RKO (cell line): ENCODE data around the gene CFD.
"Not testable (repeated sequence)": the region's sequence is repeated elsewhere in the genome, so short reads cannot be mapped to it uniquely, and the experiment has no call there.

Experiments used
- DNase-seq: peaks from one replicate; pipeline ENCODE4 v3.0.0-alpha.2; 2016; ENCODE audit warnings: low spot score

CFD gene

DNA sequence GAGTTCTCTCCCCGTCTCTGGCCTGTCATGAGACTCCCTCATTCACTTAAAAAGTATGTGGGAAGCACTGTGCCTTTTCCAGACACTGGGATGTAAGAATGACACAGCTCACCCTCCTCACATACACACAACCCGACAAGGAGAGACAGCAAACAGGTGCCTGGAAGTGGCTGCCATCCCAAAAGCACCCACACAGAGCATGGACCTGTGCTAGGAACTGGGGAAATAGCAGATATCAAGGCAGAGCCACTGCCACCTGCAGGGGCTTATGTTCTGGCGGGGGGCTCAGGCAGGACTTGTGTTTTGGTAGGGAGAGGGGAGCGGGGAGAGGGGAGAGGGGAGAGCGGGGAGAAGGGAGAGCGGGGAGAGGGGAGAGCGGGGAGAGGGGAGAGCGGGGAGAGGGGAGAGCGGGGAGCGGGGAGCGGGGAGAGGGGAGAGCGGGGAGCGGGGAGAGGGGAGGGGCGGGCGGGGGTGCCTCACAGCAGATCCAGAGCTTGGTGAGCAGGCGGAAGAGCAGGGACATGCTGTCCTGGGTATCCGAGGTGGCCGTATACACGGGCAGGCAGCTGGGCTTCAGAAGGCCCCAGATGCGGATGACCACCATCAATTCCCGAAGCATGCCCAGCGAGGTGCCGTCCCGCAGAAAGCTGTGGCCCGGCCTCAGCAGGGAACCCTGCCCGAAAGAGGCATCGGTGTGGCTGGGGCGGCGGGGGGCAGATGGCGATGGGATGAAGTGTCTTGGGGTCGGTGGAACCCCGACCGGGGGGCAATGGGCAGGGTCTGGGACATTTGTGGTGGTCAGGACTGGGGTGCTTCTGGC is 12.2 kb downstream of the CFD start:
- no peak for DNase-seq

DNA sequence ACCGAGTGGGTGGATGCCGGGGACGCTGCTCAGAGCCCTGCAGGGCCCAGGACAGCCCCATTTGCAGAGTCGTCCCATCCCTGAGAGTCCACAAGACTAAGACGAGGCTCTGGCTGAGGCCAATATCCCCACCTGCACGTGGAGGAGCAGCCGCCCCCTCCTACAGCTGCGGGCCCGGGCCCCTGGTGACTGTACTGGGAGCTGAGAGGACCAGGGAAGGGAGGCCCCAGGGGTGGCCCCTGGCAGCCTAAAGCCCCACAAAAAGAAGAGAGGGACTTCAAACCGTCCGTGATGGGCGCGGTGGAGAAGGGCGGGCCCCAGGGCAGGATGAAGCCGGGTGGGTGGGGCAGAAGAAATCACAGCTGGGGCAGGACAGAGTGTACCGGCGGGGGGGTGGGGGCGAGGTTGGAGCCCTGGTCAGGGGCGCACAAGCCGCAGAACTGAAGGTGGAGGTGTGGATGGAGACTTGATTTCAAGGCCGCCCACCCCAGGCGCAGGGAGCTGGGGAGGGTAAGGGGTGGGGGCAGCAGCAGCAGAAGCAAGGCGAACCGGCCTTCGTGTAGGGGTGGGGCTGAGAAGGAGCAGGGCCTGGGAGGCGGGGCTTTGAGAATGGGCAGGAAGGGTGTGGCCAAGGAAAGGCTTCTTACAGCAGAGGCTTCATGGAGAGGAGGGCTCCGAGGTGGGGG is 12.9 kb downstream of the CFD start:
- peak; percentile 69 for DNase-seq

DNA sequence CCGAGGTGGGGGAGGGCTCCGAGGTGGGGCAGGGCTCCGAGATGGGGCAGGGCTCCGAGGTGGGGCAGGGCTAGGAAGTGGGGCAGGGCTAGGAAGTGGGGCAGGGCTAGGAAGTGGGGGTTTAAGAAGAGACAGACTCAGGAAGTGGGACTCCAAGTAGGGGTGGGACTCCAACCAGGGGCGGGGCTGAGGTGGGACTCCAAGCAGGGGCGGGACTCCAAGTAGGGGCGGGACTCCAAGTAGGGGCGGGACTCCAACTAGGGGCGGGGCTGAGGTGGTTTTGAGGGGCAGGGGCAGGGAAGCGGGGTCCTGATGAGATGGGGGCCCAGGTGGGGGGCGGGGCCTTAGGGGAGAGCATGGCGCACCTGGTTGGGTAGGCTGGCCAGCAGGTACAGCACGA is 13.6 kb downstream of the CFD start:
- DNase-seq, result peak; percentile 53

DNA sequence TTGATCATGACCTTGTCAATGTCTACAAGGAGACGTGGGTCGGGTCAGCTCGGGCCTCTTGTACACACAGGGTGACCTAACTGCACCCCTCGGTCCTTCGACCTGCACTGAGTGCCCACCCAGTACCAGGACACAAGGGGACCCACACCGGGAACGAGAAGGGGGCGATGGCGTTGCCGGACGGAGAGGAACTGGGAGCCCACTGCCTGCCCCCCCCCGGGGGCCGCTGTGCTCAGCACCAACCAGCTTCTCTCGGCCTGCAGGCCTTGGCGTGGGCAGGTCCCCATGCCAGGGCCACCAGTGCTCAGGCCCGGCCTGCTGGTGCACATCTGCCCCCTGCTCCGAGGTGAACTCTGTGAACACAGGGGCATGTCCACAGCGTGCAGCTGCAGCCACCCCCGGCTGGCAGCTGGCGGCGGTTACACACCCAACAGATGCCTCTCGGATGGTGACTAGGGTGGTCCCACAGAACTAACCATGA is 14.1 kb downstream of the CFD start:
- no peak for DNase-seq

DNA sequence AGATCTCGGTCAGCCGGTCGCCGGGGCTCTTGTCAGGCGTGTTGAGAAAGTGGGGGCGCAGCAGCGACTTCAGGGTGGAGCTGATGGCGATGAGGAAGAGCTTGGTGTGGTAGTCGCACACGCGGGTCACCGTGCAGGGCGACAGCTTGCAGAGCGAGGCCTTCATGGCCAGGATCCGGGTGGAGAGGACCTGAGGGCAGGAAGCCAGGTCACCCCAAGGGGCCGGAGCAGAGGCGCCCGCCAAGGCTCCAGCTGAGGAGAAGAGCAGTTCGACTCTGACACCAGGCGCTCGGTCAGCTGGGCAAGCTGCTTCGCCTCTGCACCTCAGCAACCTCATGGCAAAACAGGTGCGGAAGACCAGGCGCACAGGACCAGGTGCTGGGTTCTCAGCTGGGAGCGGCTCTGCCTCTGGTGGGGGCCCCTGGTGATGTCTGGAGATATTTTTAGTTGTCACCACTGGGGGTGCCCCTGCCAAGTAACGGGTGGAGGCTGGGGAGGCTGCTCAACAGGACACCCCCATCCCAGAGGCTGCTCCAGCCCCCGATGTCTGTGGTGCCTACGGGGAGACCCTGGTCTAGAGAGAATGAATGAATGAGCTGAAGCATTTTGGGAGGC is 15.9 kb downstream of the CFD start:
- DNase-seq, result no peak

DNA sequence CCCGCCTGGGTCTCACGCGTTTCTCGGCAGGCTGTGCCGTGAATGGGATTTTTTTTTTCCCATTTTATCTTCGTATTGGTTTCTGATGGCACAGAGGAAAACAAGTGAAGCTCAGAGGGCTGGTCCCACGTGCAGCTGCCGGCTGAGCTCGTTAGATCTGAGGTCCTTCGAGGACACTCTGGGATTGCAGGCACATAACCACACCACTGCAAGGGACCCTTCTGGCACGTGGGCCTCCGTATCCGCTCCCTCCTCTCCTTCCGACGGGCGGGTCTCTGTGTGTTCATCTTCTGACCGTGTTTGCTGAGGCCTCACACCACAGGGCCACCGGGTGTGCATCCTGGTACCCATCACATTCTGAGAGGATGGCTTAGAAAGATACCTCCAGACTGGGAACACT is 16.6 kb downstream of the CFD start:
- no peak for DNase-seq

DNA sequence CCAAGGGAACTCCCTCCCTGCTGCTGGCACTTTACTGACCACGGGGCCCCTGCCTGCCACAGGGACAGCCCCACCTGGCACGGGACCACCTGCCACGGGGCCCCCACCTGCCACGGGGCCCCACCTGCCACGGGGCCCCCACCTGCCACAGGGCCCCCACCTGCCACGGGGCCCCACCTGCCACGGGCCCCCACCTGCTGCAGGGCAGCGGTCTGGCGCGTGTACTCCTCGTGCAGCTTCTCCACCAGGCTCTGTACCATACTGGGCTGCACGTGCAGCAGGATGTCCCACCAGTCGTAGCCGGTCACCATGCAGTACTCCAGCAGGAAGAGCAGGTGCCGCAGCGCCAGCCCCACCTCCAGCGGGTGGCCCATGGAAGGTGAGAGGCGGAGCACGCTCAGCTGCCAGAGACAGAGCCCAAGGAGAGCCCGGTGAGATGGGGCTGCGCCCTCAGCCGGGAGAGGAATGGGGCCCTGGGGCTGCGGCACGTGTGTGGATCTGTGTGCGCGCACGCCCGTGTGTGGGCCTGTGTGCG is 17.4 kb downstream of the CFD start:
- no peak for DNase-seq

DNA sequence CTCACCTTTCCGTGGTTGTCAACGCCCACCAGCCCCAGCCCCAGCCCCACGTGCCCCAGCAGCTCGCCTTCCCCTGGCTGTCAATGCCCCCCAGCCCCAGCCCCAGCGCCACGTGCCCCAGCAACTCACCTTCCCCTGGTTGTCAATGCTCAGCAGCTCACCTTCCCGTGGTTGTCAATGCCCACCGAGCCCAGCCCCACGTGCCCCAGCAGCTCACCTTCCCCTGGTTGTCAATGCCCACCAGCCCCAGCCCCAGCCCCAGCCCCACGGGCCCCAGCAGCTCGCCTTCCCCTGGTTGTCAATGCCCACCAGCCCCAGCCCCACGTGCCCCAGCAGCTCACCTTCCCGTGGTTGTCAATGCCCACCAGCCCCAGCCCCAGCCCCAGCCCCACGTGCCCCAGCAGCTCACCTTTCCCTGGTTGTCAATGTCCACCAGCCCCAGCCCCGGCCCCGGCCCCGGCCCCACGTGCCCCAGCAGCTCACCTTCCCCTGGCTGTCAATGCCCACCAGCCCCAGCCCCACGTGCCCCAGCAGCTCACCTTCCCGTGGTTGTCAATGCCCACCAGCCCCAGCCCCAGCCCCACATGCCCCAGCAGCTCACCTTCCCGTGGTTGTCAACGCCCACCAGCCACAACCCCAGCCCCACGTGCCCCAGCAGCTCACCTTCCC is 18.7 kb downstream of the CFD start:
- not testable (repeated sequence) for DNase-seq

DNA sequence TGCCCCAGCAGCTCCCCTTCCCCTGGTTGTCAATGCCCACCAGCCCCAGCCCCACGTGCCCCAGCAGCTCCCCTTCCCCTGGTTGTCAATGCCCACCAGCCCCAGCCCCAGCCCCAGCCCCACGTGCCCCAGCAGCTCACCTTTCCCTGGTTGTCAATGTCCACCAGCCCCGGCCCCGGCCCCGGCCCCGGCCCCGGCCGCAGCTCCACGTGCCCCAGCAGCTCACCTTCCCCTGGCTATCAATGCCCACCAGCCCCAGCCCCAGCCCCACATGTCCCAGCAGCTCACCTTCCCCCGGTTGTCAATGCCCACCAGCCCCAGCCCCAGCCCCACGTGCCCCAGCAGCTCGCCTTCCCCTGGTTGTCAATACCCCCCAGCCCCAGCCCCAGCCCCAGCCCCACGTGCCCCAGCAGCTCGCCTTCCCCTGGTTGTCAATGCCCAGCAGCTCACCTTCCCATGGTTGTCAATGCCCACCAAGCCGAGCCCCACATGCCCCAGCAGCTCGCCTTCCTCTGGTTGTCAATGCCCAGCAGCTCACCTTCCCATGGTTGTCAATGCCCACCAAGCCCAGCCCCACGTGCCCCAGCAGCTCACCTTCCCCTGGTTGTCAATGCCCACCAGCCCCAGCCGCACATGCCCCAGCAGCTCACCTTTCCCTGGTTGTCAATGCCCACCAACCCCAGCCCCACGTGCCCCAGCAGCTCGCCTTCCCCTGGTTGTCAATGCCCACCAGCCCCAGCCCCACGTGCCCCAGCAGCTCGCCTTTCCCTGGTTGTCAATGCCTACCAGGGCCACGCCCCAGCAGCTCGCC is 19.5 kb downstream of the CFD start:
- DNase-seq, result not testable (repeated sequence)

DNA sequence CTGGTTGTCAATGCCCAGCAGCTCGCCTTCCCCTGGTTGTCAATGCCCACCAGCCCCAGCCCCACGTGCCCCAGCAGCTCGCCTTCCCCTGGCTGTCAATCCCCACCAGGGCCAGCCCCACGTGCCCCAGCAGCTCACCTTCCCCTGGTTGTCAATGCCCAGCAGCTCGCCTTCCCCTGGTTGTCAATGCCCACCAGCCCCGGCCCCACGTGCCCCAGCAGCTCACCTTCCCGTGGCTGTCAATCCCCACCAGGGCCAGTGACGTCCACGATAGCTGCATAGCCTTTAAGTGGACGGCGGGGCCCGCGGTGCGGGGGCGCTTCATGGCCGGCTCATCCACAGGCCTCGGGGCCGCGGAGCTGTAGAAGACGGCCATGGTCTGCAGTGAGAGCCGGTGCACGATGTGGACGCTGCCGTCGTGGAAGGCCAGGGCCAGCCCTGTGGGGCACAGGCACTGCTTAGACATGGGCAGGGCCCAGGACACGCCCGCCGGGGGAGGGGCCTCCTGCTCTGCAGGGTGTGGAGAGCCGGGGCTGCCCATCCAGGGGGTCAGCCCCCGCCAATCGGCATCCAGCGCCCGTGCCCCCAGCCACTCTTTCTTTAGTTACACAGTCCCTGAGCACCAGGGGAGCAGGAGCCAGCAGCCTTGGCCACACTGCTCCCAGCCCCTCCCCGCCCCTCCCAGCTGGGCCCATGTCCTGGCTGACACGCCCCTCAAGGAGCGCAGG is 20.4 kb downstream of the CFD start:
- no peak for DNase-seq

DNA sequence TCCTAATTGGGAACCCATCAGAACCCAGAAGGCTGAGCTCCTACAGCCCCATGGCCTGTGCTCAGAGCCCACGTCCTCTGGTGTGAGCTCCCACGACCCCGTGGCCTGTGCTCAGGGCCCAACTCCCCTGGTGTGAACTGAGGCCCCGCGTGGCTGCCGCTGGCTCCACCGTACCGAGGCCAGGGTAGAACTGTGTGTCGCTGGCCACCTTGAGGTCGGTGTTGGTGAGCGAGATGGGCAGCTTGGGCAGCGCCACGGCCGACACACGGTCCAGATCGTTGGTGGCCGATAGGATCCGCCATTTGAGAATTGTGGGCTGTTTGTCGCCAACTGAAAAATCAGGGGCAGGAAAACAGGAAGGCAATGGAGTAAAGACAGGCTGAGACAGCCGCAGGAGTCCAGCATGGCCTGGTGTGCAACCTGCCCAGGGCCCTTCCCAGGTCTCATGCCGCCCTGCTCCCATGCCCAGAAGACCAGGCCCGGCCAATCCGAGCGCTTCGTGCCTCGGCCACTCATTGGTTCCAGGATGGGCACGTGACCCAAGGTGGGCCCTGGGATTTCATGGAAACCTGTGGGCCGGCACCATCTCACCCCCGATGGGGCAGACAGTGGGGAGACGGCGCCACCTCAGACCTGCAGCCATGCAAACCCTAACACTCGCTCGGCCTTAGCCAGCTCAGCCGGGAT is 22.1 kb downstream of the CFD start:
- no peak for DNase-seq

DNA sequence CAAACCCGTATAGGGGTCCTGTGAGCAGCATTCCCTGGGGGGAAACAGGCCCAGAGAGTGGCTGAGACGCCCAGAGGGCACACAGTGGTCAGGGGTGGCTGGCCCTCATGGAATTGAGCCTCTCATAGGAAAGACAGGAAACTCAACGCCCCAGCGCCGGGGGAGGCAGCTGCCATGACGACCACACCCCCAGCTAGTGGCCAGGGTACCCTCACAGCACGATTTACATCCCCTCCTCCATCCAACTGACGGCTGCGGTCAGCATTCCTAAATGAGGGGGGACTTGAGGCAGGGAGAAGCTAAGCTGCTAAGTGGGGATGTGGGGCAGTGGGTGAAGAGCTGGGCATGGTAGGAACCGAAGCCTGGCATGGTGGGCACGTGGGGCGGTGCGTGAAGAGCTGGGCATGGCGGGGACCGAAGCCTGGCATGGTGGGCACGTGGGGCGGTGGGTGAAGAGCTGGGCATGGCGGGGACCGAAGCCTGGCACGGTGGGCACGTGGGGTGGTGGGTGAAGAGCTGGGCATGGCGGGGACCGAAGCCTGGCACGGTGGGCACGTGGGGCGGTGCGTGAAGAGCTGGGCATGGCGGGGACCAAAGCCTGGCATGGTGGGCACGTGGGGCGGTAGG is 23.5 kb downstream of the CFD start:
- DNase-seq, result no peak

DNA sequence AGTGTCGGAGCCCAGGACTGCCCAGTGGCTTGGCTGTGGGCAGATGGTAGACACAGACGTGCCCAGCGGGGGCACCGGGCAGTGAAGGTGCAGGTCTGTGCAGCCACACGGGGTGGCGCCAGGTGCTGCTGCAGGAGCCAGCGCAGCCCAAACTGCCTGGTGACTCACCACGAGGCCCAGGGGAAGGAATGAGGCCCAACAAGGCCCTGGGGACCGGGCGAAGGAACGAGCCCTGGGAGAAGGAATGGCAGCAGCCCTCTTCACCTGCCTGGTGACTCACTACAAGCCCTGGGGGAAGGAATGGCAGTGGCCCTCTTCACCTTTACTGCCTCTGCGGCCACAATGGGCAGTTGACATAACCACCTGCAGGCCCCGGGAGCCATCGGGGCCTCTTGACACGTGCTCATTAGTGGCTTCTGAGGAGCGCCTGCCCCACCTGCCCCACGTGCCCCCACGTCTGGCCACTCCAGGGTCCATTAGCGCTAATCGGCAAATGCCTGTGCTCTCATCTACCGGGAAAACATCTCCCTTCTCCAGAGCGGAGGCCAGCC is 24.3 kb downstream of the CFD start:
- no peak for DNase-seq

DNA sequence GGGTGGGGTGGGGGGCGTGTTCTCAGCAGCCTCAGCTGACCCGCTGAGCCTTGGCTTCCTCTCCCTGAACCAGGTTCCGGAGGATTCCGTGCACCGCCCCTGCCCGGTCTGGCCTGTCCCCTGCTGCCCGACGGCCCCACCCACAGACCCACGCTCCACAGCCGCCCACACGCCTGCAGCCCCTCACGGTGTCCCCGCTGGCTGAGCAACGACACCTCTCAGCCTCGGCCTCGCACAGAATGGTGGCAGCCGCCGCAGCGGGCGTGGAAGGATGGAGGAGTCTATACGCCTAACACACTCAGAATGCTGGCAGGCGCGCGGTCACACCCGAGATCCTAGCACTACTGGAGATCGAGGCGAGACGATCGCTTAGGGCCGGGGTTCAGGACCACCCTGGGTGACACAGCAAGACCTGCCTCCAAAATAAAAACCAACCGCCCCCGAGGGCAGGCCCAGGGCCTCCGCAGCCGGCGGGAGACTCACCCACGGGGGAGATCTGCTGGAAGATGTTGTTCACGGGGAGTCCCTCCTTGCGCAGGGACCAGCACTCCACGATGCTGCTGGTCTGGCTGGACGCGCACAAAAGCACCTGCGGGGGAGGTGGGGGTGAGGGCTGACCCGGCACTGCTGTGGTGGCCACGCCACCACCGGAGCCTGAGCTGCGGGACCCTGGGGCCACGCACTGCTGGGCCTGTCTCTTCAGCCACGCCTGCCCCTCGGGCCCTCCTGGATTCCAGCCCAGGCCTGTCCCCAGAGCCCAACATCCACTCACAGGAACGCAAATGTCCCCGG is 25.2 kb downstream of the CFD start:
- DNase-seq, result no peak

DNA sequence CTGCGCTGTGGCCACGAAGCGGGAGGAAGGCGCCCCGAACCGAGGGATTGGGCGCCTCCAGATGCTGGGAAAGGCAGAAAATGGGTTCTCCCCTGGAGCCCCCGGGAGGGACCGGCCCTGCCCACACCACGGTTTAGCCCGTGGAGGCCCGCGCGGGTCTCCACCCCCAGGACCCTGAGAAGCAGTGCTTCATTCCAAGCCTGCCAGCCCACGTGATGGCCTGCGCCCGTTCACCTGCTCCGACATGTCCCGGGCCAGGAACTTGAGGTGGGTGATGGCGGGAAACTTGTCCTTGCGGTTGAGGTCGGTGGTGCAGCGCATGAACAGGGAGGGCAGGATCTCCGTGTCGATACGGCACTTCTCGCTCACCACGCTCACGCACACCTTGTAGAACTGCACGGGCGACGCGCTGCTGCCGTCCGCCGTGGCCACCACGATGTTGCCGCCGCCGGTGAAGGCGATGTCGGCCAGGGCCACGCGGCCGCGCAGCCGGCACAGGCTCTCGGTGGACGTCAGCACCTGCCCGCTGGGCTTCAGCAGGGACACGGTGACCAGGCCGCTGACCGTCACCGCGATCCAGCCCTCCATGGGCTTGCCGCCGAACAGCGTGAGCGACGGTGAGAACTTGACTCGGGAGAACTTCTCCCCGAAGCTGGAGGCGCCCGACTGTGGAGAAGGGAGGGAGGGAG is 26.2 kb downstream of the CFD start:
- DNase-seq, result no peak

DNA sequence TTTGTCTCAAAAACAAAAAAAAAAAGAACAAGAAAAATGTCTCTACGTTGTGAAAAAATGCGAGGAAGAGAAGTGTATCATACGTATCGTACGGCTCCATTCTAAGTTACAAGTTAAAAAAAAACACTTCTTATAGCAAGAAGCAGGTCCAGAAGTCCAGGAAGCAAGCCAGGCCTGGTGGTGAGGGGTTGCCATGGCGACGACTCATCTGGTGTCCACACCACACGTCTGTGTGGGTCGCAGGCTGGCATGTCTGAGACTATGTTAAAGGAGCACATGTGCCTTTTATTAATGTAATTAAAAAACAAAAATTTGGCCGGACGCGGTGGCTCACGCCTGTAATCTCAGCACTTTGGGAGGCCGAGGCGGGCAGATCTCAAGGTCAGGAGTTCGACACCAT is 27.6 kb downstream of the CFD start:
- DNase-seq, result peak; percentile 35

DNA sequence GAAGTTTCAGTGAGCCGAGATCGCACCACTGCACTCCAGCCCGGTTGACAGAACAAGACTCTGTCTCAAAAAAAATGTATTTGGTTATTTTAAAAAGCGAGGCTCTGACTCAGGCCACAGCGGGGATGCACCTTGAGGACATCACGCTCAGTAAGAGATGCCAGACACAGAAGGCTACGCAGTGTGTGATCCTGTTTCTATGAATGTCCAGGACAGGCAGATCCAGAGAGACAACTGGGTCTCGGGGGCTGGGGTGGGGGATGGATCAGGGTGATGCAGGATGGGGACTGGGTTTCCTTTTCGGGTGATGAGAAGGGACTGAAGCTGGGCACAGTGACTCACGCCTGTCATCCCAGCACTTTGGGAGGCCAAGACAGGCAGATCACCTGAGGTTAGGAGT is 28.1 kb downstream of the CFD start:
- no peak for DNase-seq
